CD4-positive, alpha-beta T cell treated with Interleukin-6 at 100 ng/mL for 8 hours (primary cell): ENCODE results near the gene EEFSEC.
A peak's percentile ranks its signal among the peaks of the same experiment; 100 is the strongest.

Experiments
- DNase-seq: peaks from one replicate; pipeline ENCODE4 v3.0.0-alpha.2; 2020; ENCODE audit warnings: mixed read lengths, low spot score

Gene EEFSEC

DNA sequence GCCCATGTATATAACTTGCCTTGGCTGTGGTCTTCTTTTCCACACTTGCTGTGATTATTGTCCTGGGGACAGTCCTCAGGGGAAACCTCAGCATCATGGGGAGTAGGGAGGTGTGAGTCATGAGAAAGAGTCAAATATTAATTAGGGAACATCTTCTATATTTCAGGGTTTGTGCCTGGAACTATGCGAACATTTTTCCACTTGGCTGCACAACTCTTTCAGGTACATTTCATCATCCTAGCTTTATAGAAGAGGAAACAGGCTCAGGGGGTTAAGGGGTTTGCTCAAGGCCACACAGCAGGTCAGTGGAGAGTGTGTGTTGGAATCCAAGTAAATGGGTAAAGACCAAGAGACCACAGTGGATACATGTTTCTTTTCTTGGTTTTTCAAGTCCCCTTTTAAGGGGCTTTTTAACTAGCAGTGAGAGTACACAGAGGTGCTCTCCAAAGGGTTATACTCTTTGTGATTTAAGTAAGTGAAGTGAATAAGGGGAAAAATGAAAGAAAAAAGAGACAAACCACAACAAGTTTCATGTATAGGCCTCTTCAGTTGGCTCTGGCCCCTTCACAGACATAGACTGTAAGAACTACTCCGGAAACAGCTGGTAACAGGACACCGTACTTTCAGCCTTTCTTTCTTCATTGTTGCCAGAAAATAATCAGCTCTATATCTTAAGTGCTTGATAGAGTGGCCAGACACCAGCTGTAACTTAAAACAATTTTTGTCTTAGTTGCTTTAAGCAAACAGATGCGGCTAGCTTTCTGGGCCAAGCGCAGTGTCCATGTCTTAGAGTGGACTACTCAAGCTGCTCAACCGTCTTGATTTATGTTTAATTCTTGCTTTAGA is 64.6 kb downstream of the EEFSEC start:
- DNase-seq: no peak

DNA sequence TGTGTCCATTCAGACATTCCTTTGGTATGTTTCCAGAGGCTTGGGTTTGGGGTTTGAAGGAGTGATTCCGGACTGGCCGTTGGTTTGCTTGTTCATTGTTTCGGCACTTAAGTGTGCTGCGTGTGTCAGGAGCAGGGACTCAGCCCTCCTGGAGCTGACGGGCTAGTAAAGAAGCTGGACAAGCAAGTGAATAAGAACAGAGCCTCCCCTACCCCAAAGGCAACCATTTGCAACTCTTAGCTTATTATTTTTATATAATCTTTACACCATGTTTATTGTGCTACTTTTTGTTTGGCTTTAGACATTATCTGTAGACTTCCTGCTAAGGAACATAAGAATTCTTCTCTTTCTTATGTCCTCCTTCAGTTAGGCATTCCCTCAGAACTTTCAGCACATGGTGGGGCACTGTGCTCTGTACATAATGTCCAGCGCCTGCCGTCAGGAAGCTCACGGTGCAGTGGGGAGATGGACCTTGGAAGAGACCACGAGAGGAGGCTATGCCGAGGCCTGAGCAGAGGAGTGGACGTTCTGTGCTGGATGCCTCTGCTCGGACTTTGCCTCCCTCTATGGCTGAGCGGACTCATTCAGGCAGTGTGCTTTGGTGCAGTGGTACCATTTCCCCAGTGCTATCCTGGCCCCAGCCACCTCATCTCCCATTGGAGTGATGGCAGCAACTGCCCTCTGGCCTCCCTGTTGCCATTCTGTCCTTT is 65.4 kb downstream of the EEFSEC start:
- DNase-seq: no peak

DNA sequence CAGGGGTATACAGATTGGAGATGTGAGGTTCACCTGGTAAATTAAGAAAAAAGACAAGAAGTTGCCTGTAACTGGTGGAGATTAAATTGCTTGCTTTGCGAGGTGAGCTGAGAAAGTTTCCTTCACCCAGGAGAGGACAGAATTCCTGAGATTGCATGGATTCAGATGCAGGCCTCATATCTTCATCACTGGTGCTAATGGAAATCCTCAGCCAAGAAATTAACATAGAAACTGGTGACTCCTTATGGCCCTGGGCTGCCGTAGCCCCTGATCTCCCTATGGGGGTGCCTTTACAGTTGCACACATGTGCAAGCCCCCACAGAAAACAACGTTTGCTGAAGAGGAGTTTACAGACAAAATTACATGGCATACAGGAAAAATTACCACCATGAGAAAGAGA is 68.0 kb downstream of the EEFSEC start:
- no peak for DNase-seq

DNA sequence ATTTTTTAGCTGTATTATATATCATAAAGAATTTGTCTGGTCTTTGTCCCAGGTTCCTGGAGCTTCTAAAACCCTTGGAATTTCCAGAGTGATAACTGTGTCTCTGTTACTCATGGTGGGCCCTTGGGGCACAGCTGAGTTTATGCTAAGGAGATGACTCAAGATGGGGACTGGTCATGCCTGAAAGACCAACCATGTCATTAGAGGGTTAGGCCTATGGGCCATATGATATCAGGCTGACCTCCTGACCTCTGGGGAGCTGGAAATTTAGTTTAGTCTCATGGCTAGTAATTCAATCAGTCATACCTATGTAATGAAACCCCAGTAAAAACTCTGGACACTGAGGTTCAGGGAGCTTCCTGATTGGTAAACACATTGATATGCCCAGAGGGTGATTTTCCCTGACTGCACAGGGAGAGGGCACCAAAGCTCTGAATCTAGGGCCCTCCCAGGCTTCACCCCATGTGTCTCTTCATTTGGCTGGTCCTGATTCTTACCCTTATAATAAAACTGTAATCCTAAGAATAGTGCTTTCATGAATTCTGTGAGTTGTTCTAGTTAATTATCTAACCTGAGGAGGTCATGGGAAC is 69.6 kb downstream of the EEFSEC start:
- no peak for DNase-seq

- DNase-seq: no peak
These were observed 73.0 kb downstream of the EEFSEC start for GRCh38 chr3:128226186-128226725.

- DNase-seq: peak; percentile 24
These were observed 73.6 kb downstream of the EEFSEC start for GRCh38 chr3:128226795-128227395.

- DNase-seq: no peak
These were observed 74.2 kb downstream of the EEFSEC start for GRCh38 chr3:128227507-128227906.

DNA sequence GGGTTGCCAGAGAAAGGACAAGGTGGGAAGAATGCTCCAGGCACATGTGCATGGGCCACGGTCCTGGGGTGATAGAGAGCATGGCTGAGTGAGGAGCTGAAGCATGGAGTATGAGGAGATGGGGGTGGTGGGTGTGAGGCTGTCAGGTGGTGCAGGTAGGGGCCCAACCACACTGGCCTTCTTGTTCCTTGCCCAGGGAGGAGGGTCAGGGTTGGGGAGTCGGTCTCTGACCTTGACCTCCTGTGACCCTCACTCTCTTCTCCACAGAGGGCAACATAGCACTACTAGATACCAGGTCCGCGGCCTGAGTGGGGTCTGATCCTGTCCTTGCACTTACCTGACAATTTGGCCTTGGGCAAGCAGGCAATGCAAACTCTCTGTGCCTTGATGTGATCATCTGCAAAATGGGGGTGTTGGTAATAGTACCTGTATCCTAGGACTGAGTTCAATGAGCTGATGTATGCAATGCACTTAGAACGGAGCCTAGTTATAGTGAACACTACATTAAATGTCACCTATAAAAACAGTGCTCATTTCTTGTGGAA is 75.2 kb downstream of the EEFSEC start:
- DNase-seq: no peak

DNA sequence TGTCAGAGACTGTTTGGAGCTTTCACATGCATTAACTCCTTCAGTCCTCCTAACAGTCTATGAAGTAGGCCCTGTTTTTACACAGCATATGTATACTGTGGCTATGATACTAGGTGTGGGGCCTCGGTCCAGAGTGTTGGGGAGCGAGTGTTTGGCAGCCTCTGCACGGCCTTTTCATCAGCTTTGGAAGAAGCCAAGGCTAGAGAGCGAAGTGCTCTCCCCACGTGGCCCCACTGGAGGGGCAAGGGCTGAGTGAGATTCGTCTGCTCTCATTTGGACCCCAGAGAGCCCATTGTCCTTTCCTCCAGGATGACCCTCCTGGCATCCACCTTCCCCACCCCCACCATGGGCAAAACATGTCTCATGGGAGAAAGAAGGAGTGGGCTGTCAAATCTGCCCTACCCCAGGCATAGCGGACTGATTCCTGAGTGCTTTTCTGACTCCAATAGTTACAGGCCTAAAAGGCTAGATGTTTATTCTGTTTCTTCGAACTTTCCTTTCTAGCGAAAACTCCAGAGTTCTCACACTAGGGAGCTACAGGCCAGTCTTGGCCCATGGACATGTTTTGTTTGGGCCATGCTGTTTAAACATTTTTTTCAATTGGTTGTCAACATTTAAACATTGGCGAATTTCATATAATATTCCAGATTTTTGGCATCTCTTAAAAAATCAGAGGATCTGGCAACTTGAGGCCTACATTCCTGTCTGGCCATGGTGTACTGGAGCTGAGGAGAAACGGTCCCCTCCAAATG is 76.0 kb downstream of the EEFSEC start:
- DNase-seq: no peak

GRCh38 chr3:128231606-128232005 is 78.3 kb downstream of the EEFSEC start:
- no peak for DNase-seq

DNA sequence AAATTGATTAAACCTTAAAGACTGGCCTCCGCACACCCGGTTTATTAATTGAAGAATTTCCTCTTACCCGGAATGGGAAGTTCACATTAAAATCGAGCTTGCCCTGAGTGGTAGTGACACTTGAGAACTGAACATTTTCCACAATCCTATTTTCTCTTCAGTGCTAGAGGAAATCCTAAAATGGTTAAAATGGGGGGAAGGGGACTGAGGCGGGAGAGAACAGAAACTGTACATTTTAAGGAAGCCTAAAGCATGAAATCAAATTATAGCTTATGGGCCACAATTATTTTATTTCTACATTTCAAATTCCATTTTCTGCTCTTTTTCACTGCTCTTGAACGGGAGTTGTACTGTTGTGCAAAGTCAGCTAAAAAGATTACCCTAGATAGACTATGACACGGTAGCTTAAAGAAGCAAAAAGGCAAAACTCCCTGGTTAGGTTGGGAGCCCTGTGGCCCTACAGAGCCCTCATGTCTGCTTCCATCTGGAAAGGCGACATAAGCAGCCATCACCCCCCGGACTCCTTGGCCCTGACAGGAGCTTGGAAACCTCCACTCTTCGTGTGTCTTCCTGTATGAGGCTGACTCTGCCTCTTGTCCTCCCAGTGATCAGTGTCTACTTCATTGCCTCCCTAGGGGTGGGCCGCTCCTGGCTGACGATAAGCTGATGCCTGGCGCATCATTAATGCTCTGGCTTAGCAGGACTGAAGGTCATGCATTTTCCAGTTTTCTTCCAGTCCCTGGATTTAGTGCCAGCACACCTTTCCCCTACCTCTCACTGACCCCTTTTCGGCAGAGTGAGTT is 79.3 kb downstream of the EEFSEC start:
- no peak for DNase-seq

- DNase-seq: no peak
These were observed 82.1 kb downstream of the EEFSEC start for GRCh38 chr3:128235207-128235926.

GRCh38 chr3:128236657-128237056 is 83.4 kb downstream of the EEFSEC start:
- DNase-seq: no peak

DNA sequence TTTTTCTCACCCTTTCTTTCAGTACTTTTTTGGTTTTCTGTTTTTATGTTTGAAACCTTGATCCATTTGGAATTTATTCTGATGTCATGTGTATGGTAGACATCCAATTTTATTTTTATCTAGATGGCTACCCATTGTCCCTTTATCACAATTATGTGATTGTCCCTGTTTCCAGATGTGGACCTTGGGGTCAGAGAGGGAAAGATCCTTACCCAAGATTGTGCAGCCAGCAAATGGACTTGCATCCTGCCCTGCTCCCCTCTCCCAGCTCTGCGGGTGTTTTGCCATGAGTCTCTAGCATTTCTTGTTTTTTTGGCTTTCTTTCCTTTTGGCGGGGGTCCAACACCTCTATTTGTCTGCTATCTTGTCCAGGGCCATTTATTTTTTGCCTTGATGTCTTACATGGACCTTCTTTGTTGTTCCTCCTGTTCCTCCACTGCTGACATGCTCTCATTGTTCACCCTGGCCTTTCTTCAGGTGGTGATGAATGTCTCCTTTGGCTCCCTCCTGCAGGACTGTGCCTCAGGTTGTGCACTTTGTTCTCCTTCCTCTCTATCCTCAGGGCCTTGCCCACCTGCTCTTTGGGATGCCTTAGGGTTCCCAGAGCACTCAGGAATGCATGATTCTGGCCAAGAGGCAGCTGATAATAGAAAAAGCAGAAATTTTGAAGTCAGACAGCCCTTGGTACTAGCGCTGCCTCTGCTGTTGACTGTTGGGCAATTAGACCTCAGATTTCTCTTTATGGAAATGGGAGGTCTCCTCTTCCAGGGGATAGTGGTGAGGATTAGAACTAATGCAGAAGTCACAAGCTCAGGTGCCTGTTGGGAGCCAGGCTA is 84.3 kb downstream of the EEFSEC start:
- DNase-seq: no peak

- DNase-seq: no peak
These were observed 84.9 kb downstream of the EEFSEC start for GRCh38 chr3:128238184-128238489.

DNA sequence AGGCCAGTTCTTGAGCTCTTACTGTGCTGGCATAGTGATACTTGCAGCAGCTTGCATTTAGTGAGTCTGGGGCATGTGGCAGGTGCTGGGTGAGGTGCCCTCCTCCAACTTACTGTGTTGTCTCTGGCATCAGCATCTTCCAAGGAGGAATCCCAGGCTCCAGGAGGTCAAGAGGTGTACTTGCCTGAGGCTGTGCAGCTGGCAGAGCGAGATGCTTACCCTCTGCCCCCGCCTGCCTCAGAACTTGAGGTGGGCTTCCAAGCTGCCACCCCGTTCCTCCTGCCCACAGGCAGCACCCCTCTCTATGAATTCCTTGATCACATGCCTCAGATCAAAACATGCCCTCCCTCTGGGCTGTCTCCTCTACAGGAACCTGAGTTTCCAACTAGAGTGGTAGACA is 86.0 kb downstream of the EEFSEC start:
- DNase-seq: no peak

DNA sequence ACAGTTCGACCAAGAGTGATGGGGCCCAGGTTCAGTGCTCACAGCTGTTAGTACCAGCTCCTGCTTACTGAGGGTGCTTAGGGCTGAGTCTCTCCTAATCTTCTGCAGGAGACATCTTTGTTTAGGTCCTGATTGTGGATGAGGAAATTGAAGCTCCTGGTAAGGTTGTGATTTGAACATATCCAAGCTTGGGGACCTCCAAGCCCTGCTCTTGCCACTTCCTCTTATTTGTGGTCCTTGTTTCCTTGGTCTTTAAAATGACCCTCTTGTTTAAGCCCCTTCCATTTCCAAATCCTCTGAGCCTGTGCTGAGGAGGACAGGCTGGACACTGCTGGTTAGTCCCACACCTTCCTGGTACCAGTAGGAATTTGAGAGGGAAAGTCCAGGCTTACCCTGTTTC is 87.0 kb downstream of the EEFSEC start:
- no peak for DNase-seq

- no peak for DNase-seq
These were observed 88.5 kb downstream of the EEFSEC start for GRCh38 chr3:128241741-128242140.
